OCI-LY7 (cell line): ENCODE measurements around the gene FOLR2. TPM values are rescaled to one million over a fixed set of nuclear protein-coding genes. Genes with fewer than 3 reads are reported as not detected.

ENCODE experiments used
- BruUV-seq: library from RNA; stranded (reverse); fragments of 400-500 nt; replicated peaks from 2 replicates; lab custom pipeline; 2021; lab: Mats Ljungman, UMichigan
- CTCF ChIA-PET: fragments of 300-600 bp; sonication (Branson Sonifier 250); formaldehyde crosslinking; loops from one replicate; lab custom pipeline; 2022; ENCODE audit warnings: antibody characterized with exemption; ENCODE audit not compliant: unreplicated experiment; lab: Charles Lee
- POLR2A ChIA-PET: fragments of 300-600 bp; sonication (Branson Sonifier 250); formaldehyde crosslinking; loops from one replicate; lab custom pipeline; 2022; ENCODE audit warnings: antibody characterized with exemption; lab: Charles Lee
- DNase-seq: peaks from one replicate; pipeline ENCODE4 v3.0.0-alpha.2; 2015; ENCODE audit warnings: low spot score
- H2AFZ ChIP-seq: fragments of 200-600 bp; sonication (generic), shearing (Covaris generic); 2 replicates; pipeline ENCODE4 v1.6.1; 2014; ENCODE audit warnings: mild to moderate bottlenecking, antibody characterized with exemption, low read length, moderate library complexity
- H3K27ac ChIP-seq: fragments of 200-600 bp; sonication (generic); 2 replicates; pipeline ENCODE4 v1.5.1; 2014; ENCODE audit warnings: mixed run types, low read depth, mild to moderate bottlenecking, moderate library complexity, low read length, inconsistent platforms; ENCODE audit not compliant: poor library complexity, severe bottlenecking
- H3K36me3 ChIP-seq: fragments of 200-600 bp; sonication (generic); 2 replicates; pipeline ENCODE4 v1.6.1; 2014; ENCODE audit warnings: mild to moderate bottlenecking, antibody characterized with exemption, low read length, moderate library complexity, mixed read lengths; ENCODE audit not compliant: insufficient read depth
- H3K4me1 ChIP-seq: fragments of 200-600 bp; sonication (generic); 2 replicates; pipeline ENCODE4 v1.5.1; 2014; ENCODE audit warnings: mild to moderate bottlenecking, low read length; ENCODE audit not compliant: insufficient read depth, poor library complexity, severe bottlenecking
- H3K4me2 ChIP-seq: fragments of 200-600 bp; sonication (generic); 2 replicates; pipeline ENCODE4 v1.6.1; 2014; ENCODE audit warnings: mild to moderate bottlenecking, low read length
- H3K4me3 ChIP-seq: fragments of 200-600 bp; sonication (generic); 2 replicates; pipeline ENCODE4 v1.5.1; 2014; ENCODE audit warnings: mild to moderate bottlenecking, low read depth, low read length; ENCODE audit not compliant: poor library complexity, severe bottlenecking
- H3K79me2 ChIP-seq: fragments of 200-600 bp; sonication (generic); 2 replicates; pipeline ENCODE4 v1.6.1; 2016; ENCODE audit warnings: low read depth, mild to moderate bottlenecking, low read length, moderate library complexity, mixed read lengths; ENCODE audit not compliant: insufficient read depth
- H3K9me2 ChIP-seq: fragments of 200-600 bp; sonication (generic); 2 replicates; pipeline ENCODE4 v1.6.1; 2016; ENCODE audit warnings: mild to moderate bottlenecking, low read length, mixed read lengths; ENCODE audit not compliant: insufficient read depth
- H3K9me3 ChIP-seq: fragments of 200-600 bp; sonication (generic); 2 replicates; pipeline ENCODE4 v1.6.1; 2014; ENCODE audit warnings: mild to moderate bottlenecking, mixed run types, low read length, mixed read lengths
- H4K20me1 ChIP-seq: fragments of 200-600 bp; sonication (generic); 2 replicates; pipeline ENCODE4 v1.6.1; 2014; ENCODE audit warnings: mild to moderate bottlenecking, antibody characterized with exemption, low read length, moderate library complexity, mixed read lengths; ENCODE audit not compliant: insufficient read depth
- EZH2phosphoT487 ChIP-seq: fragments of 200-600 bp; sonication (generic); IDR thresholded peaks from 2 replicates; pipeline ENCODE4 v1.6.1; 2018; ENCODE audit warnings: low read depth, borderline replicate concordance, mild to moderate bottlenecking, mixed run types, antibody characterized with exemption, low read length, moderate library complexity, mixed read lengths
- intact Hi-C: fragments of 100-400 bp; cut with micrococcal nuclease; formaldehyde crosslinking; loops from one replicate; pipeline ENCODE4 v1.10.0; 2022; ENCODE audit not compliant: unreplicated experiment
- total RNA-seq, 2 experiments: library from RNA; depleted of rRNA in 1 of 2; stranded (reverse); fragments of >200 nt in 1 of 2; shearing (Covaris generic) in 1 of 2; gene quantifications; 2 replicates each; pipeline ENCODE4 v1.2.3, GENCODE V29; 2014 to 2022
- TF ChIP-seq, protein P1 (sequence below): fragments of 200-600 bp; sonication (generic); conservative IDR thresholded peaks from 2 replicates; pipeline ENCODE4 v1.5.1; 2014; ENCODE audit warnings: mild to moderate bottlenecking, antibody characterized with exemption, low read length, moderate library complexity, mixed read lengths

The FOLR2 gene
- total RNA-seq, 2 experiments from 2014 or later = 12.8 to 14.4 TPM

DNA sequence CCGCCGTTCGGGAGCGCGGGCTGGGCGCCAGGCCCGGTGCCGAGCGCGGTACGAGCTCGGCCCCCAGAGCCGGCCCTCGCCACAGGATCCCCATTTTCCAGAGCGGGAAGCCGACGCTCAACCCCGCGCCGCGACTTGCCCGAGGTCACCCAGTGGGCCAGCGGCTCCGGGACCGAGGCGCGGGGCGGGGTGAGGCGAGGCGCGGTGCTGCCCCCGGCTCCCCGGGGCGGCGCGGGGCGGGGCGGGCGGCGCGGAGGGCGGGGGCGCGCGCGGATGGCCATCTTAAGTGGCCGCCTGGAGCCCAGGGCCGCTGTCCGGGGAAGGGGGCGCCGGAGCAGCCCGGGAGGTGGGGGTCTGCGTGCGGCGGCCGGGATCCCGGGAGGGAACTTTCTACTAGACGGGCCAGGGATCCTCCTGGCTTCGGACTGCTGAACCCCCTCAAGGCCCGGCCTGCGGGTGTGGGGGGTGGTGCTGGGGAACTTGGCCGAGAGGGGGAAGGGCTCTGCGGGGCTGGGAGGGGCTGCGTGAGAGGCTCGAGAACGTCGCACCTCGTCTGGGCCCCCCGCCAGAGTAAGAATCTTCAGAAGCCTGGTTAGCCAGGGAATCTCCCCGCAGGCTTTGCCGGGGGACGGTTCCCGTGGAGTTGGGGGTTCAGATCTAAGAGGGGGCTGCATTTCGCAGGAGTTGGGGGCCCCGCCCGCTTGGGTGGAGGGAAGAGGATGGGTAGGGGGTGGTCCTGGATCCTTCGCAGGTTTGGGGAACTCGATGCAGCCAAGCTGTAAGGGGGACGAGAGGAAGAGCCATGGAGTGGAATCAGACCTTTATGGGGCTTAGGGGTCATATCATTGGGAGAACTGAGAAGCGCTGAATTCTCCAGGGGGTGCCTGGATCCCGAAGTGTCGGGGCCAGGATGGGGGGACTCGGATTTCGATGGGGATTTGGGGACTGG lies 7.3 kb downstream of the FOLR2 start:
- Histone ChIP-seq H3K4me2 (peak overlapping the region; percentile 97), H3K79me2 (peaks cover 26% of the 10 kb centered on the region; the same call in 1 of the 2 replicates), H3K4me3 (peak overlapping the region; percentile 77), H3K4me1 (peaks cover 49% of the 10 kb centered on the region), H3K27ac (peak overlapping the region; percentile 91), H2AFZ (peak overlapping the region; percentile 34; the same call in 1 of the 2 replicates), H3K9me3 (no peaks in the 10 kb centered on the region), H3K9me2 (no peaks in the 10 kb centered on the region), H3K36me3 (peaks cover 25% of the 10 kb centered on the region; the same call in 1 of the 2 replicates), H4K20me1 (no peaks in the 10 kb centered on the region)
- ChIA-PET POLR2A (interaction anchor here (0.7 to 1.0 kb wide), 2 partner anchors 19 to 776 kb away, joined by 3 to 4 read pairs; partner anchors contain the start of gene DHCR7), CTCF (no interaction called here)
- TF ChIP-seq, protein P1, sequence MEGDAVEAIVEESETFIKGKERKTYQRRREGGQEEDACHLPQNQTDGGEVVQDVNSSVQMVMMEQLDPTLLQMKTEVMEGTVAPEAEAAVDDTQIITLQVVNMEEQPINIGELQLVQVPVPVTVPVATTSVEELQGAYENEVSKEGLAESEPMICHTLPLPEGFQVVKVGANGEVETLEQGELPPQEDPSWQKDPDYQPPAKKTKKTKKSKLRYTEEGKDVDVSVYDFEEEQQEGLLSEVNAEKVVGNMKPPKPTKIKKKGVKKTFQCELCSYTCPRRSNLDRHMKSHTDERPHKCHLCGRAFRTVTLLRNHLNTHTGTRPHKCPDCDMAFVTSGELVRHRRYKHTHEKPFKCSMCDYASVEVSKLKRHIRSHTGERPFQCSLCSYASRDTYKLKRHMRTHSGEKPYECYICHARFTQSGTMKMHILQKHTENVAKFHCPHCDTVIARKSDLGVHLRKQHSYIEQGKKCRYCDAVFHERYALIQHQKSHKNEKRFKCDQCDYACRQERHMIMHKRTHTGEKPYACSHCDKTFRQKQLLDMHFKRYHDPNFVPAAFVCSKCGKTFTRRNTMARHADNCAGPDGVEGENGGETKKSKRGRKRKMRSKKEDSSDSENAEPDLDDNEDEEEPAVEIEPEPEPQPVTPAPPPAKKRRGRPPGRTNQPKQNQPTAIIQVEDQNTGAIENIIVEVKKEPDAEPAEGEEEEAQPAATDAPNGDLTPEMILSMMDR = no peak
- no peak for TF ChIP-seq EZH2phosphoT487
- BruUV-seq = no TSS peak
- DNase-seq = peak; percentile 57
- intact Hi-C loops = loop anchor here (1.0 to 5.0 kb wide), 5 partner anchors 14 to 928 kb away; partner anchors contain the start of genes ANAPC15 and CLPB

DNA sequence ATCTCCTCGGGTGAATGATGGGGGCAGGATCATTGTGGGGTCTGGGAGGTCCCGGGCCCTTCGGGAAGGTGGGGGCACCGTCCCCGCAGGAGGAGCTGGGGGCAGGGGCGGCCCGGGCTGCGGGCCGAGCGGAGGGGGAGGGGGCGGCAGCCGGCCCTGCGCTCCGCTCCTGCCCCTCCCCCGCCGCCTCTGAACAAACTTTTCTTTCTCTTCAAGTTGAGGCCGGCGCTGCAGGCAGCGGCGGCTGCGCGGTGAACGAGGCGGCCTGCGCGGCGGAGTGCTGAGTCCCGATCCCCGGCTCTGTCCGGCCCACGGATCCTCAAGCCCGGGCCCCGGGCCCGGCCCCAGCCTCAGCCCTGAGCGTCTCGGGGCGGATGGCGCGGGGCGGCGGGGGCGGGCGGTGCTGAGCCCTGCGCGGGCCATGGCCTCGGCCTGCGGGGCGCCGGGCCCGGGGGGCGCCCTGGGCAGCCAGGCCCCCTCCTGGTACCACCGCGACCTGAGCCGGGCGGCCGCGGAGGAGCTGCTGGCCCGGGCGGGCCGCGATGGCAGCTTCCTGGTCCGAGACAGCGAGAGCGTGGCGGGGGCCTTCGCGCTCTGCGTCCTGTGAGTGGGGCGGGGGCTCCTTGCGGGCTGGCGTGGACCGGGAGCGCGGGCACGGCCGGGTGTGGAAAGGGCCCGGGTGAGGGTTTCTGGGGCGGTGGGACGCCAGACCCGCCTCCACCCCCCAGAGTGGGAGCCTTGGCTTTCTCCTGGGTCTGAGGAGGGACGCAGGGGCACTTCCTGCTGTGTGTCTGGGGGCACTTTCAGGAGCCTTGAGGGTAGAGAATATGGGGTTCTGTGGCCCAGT lies 8.2 kb downstream of the FOLR2 start, which contains the start of gene INPPL1:
Gene INPPL1, plus strand, starts transcription at position 204 of the 847 bp plus-strand sequence. Its CDS starts 218 bp downstream, at position 422.
- ChIA-PET CTCF (interaction anchor here (0.6 kb wide), 1 partner anchor 12 kb away, joined by 3 read pairs; no protein-coding TSS in a partner anchor), POLR2A (interaction anchor here (0.6 to 0.7 kb wide), 2 partner anchors 489 to 777 kb away, joined by 3 to 4 read pairs; partner anchors contain the start of gene DHCR7)
- peak within 1 kb of the TSS; percentile 34; the same call in 1 of the 2 replicates for H2AFZ ChIP-seq
- no peaks in the 10 kb centered on the region for H4K20me1 ChIP-seq
- intact Hi-C loops = loop anchor here (1.0 to 5.0 kb wide), 4 partner anchors 14 to 928 kb away; partner anchors contain the start of gene CLPB
- no peaks in the 10 kb centered on the region for H3K9me3 ChIP-seq
- peaks cover 34% of the 10 kb centered on the region for H3K36me3 ChIP-seq
- no TSS peak for BruUV-seq
- peak within 1 kb of the TSS; percentile 91 for H3K27ac ChIP-seq
- peak within 1 kb of the TSS; percentile 97 for H3K4me2 ChIP-seq
- peak within 1 kb of the TSS; percentile 77 for H3K4me3 ChIP-seq
- TF ChIP-seq, protein P1 = no peak
- TF ChIP-seq EZH2phosphoT487 = no peak
- no peaks in the 10 kb centered on the region for H3K9me2 ChIP-seq
- peaks cover 49% of the 10 kb centered on the region for H3K4me1 ChIP-seq
- peak; percentile 58 for DNase-seq
- peaks cover 26% of the 10 kb centered on the region; the same call in 1 of the 2 replicates for H3K79me2 ChIP-seq
